ENCODE measurements around the gene PLSCR3.
"Not testable (repeated sequence)": the region's sequence is repeated elsewhere in the genome, so short reads cannot be mapped to it uniquely, and the experiment has no call there.

The PLSCR3 gene

DNA sequence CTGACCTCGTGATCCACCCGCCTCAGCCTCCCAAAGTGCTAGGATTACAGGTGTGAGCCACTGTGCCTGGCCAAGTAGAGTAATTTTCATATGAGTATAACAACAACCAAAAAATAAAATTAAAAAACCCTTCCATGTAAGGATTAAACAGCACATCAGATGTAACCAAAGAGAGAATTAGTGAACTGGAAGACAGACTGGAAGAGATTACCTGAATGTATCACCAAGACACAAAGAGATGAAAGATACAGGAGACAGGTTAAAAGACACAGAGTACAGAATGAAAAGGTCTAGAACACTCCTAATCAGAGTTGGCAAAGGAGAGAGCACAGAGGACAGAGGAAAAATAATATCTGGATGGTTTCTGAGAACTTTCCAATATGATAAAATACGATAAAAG lies 15.2 kb downstream of the PLSCR3 start:
- TF ChIP-seq EZH2phosphoT487 (IDR thresholded peaks at IDR 0.05; ENCODE audit: low read depth), result no peak
- TF ChIP-seq, protein P1, sequence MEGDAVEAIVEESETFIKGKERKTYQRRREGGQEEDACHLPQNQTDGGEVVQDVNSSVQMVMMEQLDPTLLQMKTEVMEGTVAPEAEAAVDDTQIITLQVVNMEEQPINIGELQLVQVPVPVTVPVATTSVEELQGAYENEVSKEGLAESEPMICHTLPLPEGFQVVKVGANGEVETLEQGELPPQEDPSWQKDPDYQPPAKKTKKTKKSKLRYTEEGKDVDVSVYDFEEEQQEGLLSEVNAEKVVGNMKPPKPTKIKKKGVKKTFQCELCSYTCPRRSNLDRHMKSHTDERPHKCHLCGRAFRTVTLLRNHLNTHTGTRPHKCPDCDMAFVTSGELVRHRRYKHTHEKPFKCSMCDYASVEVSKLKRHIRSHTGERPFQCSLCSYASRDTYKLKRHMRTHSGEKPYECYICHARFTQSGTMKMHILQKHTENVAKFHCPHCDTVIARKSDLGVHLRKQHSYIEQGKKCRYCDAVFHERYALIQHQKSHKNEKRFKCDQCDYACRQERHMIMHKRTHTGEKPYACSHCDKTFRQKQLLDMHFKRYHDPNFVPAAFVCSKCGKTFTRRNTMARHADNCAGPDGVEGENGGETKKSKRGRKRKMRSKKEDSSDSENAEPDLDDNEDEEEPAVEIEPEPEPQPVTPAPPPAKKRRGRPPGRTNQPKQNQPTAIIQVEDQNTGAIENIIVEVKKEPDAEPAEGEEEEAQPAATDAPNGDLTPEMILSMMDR (IDR thresholded peaks at IDR 0.05; ENCODE audit: low read depth, low read length), result no peak
- H3K79me2 ChIP-seq (ENCODE audit: low read length), result no peaks in the 10 kb centered on the region

DNA sequence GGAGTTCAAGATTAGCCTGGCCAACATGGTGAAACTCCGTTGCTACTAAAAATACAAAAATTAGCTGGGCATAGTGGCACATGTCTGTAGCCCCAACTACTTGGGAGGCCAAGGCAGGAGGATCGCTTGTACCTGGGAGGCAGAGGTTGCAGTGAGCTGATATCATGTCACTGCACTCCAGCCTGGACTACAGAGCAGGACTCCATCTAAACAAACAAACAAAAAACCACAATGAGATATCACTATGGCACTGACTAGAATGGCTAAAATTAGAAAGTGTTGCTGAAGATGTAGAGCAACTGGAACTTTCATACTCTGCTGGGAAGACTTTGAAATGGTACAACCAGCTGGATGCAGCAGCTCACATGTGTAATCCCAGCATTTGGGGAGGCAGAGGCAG lies 20.0 kb downstream of the PLSCR3 start:
- peaks cover 6% of the 10 kb centered on the region; the same call in 1 of the 2 replicates for H3K27me3 ChIP-seq (ENCODE audit: low read depth, low read length)
- TF ChIP-seq, protein P1 (IDR thresholded peaks at IDR 0.05; ENCODE audit: low read depth, low read length), result no peak
- no peak for TF ChIP-seq EZH2phosphoT487 (IDR thresholded peaks at IDR 0.05; ENCODE audit: low read depth)
- H3K9ac ChIP-seq (ENCODE audit: low read length), result no peak overlapping the region
- H3K9me3 ChIP-seq (ENCODE audit: insufficient read depth, low read length), result 0 out of 2 replicates have a peak, but pooled peaks cover 4% of the 10 kb centered on the region
- H3K4me2 ChIP-seq (ENCODE audit: low read length), result no peak overlapping the region
- H3K4me3 ChIP-seq (ENCODE audit: low read length), result no peak overlapping the region
- no peak overlapping the region for H3K27ac ChIP-seq (ENCODE audit: low read length)
- no peaks in the 10 kb centered on the region for H3K4me1 ChIP-seq (ENCODE audit: low read length)
- H3K79me2 ChIP-seq (ENCODE audit: low read length), result no peaks in the 10 kb centered on the region
- no peaks in the 10 kb centered on the region for H3K36me3 ChIP-seq (replicated peaks; ENCODE audit: low read depth, low read length)
- no peaks in the 10 kb centered on the region for H4K20me1 ChIP-seq (ENCODE audit: insufficient read depth, low read length)
- H2AFZ ChIP-seq (ENCODE audit: low read depth, low read length), result no peak overlapping the region

More for the DNA sequence above, 15.2 kb downstream of the PLSCR3 start:
- Histone ChIP-seq H3K9ac (ENCODE audit: low read length) (no peak overlapping the region), H3K4me3 (ENCODE audit: low read length) (no peak overlapping the region), H3K27me3 (ENCODE audit: low read depth, low read length) (no peaks in the 10 kb centered on the region), H3K4me2 (ENCODE audit: low read length) (no peak overlapping the region), H2AFZ (ENCODE audit: low read depth, low read length) (no peak overlapping the region), H3K4me1 (ENCODE audit: low read length) (peaks cover 5% of the 10 kb centered on the region; the same call in 1 of the 2 replicates), H3K36me3 (replicated peaks; ENCODE audit: low read depth, low read length) (no peaks in the 10 kb centered on the region), H3K9me3 (ENCODE audit: insufficient read depth, low read length) (0 out of 2 replicates have a peak, but pooled peaks cover 5% of the 10 kb centered on the region), H3K27ac (ENCODE audit: low read length) (no peak overlapping the region), H4K20me1 (ENCODE audit: insufficient read depth, low read length) (no peaks in the 10 kb centered on the region)

DNA sequence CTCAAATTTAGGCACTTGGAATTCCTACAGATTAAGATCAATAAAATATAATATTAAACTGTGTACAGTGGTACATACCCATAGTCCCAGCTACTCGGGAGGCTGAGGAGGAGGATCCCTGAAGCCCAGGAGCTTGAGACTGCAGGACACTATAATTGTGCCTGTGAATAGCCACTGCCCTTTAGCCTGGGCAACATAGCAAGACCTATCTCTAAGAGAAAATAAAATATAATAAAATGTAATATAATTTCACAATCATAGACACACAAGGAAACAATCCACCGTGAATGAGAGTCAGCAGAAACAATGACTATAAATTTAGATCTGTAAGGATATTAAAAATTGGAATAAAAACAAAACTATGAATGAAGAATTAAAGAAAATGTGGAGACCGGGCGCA lies 23.5 kb downstream of the PLSCR3 start:
- no peaks in the 10 kb centered on the region for H3K4me1 ChIP-seq (ENCODE audit: low read length)
- H3K27ac ChIP-seq (ENCODE audit: low read length), result no peak overlapping the region
- no peaks in the 10 kb centered on the region for H3K79me2 ChIP-seq (ENCODE audit: low read length)
- no peaks in the 10 kb centered on the region for H4K20me1 ChIP-seq (ENCODE audit: insufficient read depth, low read length)
- TF ChIP-seq, protein P1 (IDR thresholded peaks at IDR 0.05; ENCODE audit: low read depth, low read length), result no peak
- no peak for TF ChIP-seq EZH2phosphoT487 (IDR thresholded peaks at IDR 0.05; ENCODE audit: low read depth)
- no peak overlapping the region for H3K9ac ChIP-seq (ENCODE audit: low read length)
- no peak overlapping the region for H2AFZ ChIP-seq (ENCODE audit: low read depth, low read length)
- no peaks in the 10 kb centered on the region for H3K9me3 ChIP-seq (ENCODE audit: insufficient read depth, low read length)
- H3K36me3 ChIP-seq (replicated peaks; ENCODE audit: low read depth, low read length), result no peaks in the 10 kb centered on the region
- H3K27me3 ChIP-seq (ENCODE audit: low read depth, low read length), result peaks cover 6% of the 10 kb centered on the region; the same call in 1 of the 2 replicates
- H3K4me2 ChIP-seq (ENCODE audit: low read length), result no peak overlapping the region
- H3K4me3 ChIP-seq (ENCODE audit: low read length), result no peak overlapping the region

DNA sequence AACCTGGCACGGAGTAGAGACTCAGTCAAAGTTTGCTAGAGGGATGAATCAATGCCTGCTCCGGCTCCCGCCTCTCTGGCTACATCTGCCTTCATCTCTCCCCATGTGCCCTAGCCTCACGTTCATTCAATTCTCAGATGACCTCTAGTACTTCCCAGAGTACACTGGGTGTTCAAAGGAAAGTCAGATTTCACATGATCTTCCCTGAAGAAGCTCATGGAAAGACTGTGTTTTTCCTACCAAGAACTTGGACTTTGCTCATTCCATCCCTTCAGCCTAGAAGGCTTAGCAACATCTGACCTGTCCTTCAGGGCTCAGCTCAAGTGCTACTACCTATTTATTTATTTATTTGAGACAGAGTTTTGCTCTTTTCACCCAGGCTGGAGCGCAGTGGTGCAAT lies 24.5 kb downstream of the PLSCR3 start:
- no peaks in the 10 kb centered on the region for H3K9me3 ChIP-seq (ENCODE audit: insufficient read depth, low read length)
- H3K27me3 ChIP-seq (ENCODE audit: low read depth, low read length), result peaks cover 6% of the 10 kb centered on the region; the same call in 1 of the 2 replicates
- TF ChIP-seq, protein P1 (IDR thresholded peaks at IDR 0.05; ENCODE audit: low read depth, low read length), result no peak
- TF ChIP-seq EZH2phosphoT487 (IDR thresholded peaks at IDR 0.05; ENCODE audit: low read depth), result no peak
- H3K9ac ChIP-seq (ENCODE audit: low read length), result no peak overlapping the region
- H3K4me2 ChIP-seq (ENCODE audit: low read length), result no peak overlapping the region
- no peaks in the 10 kb centered on the region for H3K79me2 ChIP-seq (ENCODE audit: low read length)
- no peaks in the 10 kb centered on the region for H3K36me3 ChIP-seq (replicated peaks; ENCODE audit: low read depth, low read length)
- H3K4me3 ChIP-seq (ENCODE audit: low read length), result no peak overlapping the region
- H4K20me1 ChIP-seq (ENCODE audit: insufficient read depth, low read length), result no peaks in the 10 kb centered on the region
- no peak overlapping the region for H3K27ac ChIP-seq (ENCODE audit: low read length)
- no peak overlapping the region for H2AFZ ChIP-seq (ENCODE audit: low read depth, low read length)
- H3K4me1 ChIP-seq (ENCODE audit: low read length), result no peaks in the 10 kb centered on the region

DNA sequence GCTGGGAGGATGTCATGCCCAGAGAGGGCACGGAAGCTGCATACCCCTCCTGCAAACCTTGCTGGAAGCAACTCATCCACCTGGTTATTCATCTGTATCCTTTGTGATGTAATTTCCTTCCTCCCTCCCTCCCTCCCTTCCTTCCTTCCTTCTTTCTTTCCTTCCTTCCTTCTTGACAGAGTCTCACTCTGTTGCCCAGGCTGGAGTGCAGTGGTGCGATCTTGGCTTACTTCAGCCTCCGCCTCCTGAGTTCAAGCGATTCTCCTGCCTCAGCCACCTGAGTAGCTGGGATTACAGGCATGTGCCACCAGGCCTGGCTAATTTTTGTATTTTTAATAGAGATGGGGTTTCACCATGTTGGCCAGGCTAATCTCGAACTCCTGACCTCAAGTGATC lies 25.7 kb downstream of the PLSCR3 start:
- H3K36me3 ChIP-seq (replicated peaks; ENCODE audit: low read depth, low read length); H3K9me3 ChIP-seq (ENCODE audit: insufficient read depth, low read length); H3K27me3 ChIP-seq (ENCODE audit: low read depth, low read length); H4K20me1 ChIP-seq (ENCODE audit: insufficient read depth, low read length); H3K79me2 ChIP-seq (ENCODE audit: low read length); H2AFZ ChIP-seq (ENCODE audit: low read depth, low read length); H3K27ac ChIP-seq (ENCODE audit: low read length); H3K4me2 ChIP-seq (ENCODE audit: low read length); H3K9ac ChIP-seq (ENCODE audit: low read length); H3K4me1 ChIP-seq (ENCODE audit: low read length); H3K4me3 ChIP-seq (ENCODE audit: low read length): not testable (repeated sequence)
